Type B pancreatic cell (in vitro differentiated cells): ENCODE results near the gene ECSCR. TPM values are rescaled to one million over a fixed set of nuclear protein-coding genes. Genes with fewer than 3 reads are reported as not detected.

Experiments used
- DNase-seq: peaks from one replicate; pipeline ENCODE4 v3.0.0; 2021; ENCODE audit warnings: mixed read lengths; ENCODE audit not compliant: unreplicated experiment; ENCODE audit errors: extremely low spot score
- H3K27ac Mint-ChIP-seq: 2 replicates; pipeline ENCODE4 v1.8.0; 2021; ENCODE audit warnings: mild to moderate bottlenecking, mixed read lengths
- H3K27me3 Mint-ChIP-seq: 2 replicates; pipeline ENCODE4 v1.8.0; 2021; ENCODE audit warnings: mixed read lengths
- H3K36me3 Mint-ChIP-seq: 2 replicates; pipeline ENCODE4 v1.8.0; 2021; ENCODE audit warnings: mixed read lengths
- H3K4me1 Mint-ChIP-seq: one replicate; pipeline ENCODE4 v1.8.0; 2021; ENCODE audit warnings: mixed read lengths; ENCODE audit not compliant: unreplicated experiment
- H3K4me3 Mint-ChIP-seq: 2 replicates; pipeline ENCODE4 v1.8.0; 2021; ENCODE audit warnings: mild to moderate bottlenecking, mixed read lengths
- H3K9me3 Mint-ChIP-seq: 2 replicates; pipeline ENCODE4 v1.8.0; 2021; ENCODE audit warnings: mixed read lengths
- CTCF ChIP-seq: fragments of 200-600 bp; sonication (generic); conservative IDR thresholded peaks from 2 replicates; pipeline ENCODE4 v1.5.0; 2021; ENCODE audit warnings: antibody characterized with exemption, mild to moderate bottlenecking
- total RNA-seq: library from RNA; stranded (reverse); gene quantifications from 2 replicates; pipeline ENCODE4 v1.2.1, GENCODE V29; 2021; ENCODE audit warnings: low replicate concordance

Gene ECSCR
- total RNA-seq, 1 donor from 2014 or later = not detected

- Mint-ChIP-seq H3K4me1 (peaks cover 29% of the 10 kb centered on the region), H3K4me3 (peak overlapping the region; percentile 98), H3K27ac (peak overlapping the region; percentile 99), H3K36me3 (peaks cover 3% of the 10 kb centered on the region), H3K27me3 (no peaks in the 10 kb centered on the region), H3K9me3 (no peaks in the 10 kb centered on the region)
- TF ChIP-seq CTCF = no peak
- no peak for DNase-seq
These were observed 59.1 kb downstream of the ECSCR start for GRCh38 chr5:139403418-139403786.

DNA sequence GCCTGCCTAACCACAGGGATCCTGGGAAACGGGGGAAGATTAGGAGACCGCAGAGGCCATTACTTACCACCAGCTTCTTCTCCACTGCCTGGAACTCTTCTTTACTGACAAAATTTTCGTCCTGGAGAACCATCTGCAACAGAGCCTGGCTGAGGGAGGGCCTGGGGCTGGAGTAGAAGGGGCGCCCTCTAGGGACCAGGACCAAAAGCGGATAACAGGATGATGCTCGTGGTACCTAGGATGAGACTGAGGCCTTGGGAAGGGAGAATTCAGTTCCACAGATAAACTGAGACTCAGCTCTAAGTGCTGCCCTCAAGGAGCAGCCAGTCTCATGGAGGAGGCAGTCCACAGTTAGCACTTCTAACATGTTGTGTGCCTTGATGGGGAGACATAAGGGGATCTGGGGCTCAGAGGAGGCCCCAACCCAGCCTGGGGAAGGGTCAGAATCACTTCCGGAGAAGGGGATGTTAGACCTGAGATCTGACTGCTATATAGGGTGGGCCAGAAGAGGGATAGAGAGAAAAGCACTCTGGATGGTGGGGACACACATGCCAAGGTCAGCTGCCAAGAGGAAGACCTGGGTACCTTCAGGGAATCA lies 59.9 kb downstream of the ECSCR start:
- Mint-ChIP-seq H3K9me3 (no peaks in the 10 kb centered on the region), H3K4me1 (peaks cover 25% of the 10 kb centered on the region), H3K36me3 (peaks cover 3% of the 10 kb centered on the region), H3K27ac (peak overlapping the region; percentile 99), H3K4me3 (peak overlapping the region; percentile 98), H3K27me3 (no peaks in the 10 kb centered on the region)
- peak; percentile 61 for TF ChIP-seq CTCF
- DNase-seq = no peak

- peaks cover 4% of the 10 kb centered on the region for H3K36me3 Mint-ChIP-seq
- no peak for DNase-seq
These were observed 61.0 kb downstream of the ECSCR start for GRCh38 chr5:139401546-139401945.

GRCh38 chr5:139399501-139400121 lies 62.9 kb downstream of the ECSCR start:
- Mint-ChIP-seq H3K9me3 (no peaks in the 10 kb centered on the region), H3K4me3 (no peak overlapping the region), H3K27me3 (peaks cover 24% of the 10 kb centered on the region), H3K4me1 (peaks cover 21% of the 10 kb centered on the region), H3K36me3 (peaks cover 4% of the 10 kb centered on the region), H3K27ac (no peak overlapping the region)
- DNase-seq = no peak
- TF ChIP-seq CTCF = no peak

More at GRCh38 chr5:139401546-139401945, 61.0 kb downstream of the ECSCR start:
- Mint-ChIP-seq H3K27ac (no peak overlapping the region), H3K4me1 (peaks cover 22% of the 10 kb centered on the region), H3K9me3 (no peaks in the 10 kb centered on the region), H3K27me3 (peaks cover 8% of the 10 kb centered on the region), H3K4me3 (no peak overlapping the region)
- no peak for TF ChIP-seq CTCF

Other genes with a start within 250 kb of the ECSCR start
- gene MATR3, start 169.0 kb downstream of the ECSCR start, total RNA-seq = 185 and 276 TPM in 2 replicates
- 51.7 and 87.7 TPM in 2 replicates for gene PAIP2, start 120.9 kb downstream of the ECSCR start, total RNA-seq
- 1.6 and 2.1 TPM in 2 replicates for gene SLC23A1, start 79.4 kb downstream of the ECSCR start, total RNA-seq
- gene MZB1, start 72.8 kb downstream of the ECSCR start, total RNA-seq = 0.22 TPM in 1 of 2 replicates, not detected in the other
- 0.69 and 1.3 TPM in 2 replicates for gene PROB1, start 67.6 kb downstream of the ECSCR start, total RNA-seq
- gene SPATA24, start 58.7 kb downstream of the ECSCR start, total RNA-seq = 4.9 and 7.1 TPM in 2 replicates
- gene DNAJC18, start 23.2 kb downstream of the ECSCR start, total RNA-seq = 9.4 and 25.8 TPM in 2 replicates
- not detected in 2 replicates for gene SMIM33, start 8.3 kb upstream of the ECSCR start, total RNA-seq
- 4.1 and 7.7 TPM in 2 replicates for gene STING1, start 20.0 kb upstream of the ECSCR start, total RNA-seq
- gene UBE2D2, start 98.6 kb upstream of the ECSCR start, total RNA-seq = 140 and 153 TPM in 2 replicates
- 46.7 and 58.6 TPM in 2 replicates for gene CXXC5, start 185.6 kb upstream of the ECSCR start, total RNA-seq